H9 (cell line): ENCODE data around the gene VEGFC. TPM values are rescaled to one million over a fixed set of nuclear protein-coding genes. Genes with fewer than 3 reads are reported as not detected.
A peak's percentile ranks its signal among the peaks of the same experiment; 100 is the strongest.

Experiments used
- DNase-seq: peaks from one replicate; pipeline ENCODE4 v3.0.0-alpha.2; 2017
- H2AFZ ChIP-seq: one replicate; pipeline ENCODE4 v1.6.1; 2013; ENCODE audit warnings: mild to moderate bottlenecking, low read length, control low read depth, moderate library complexity
- H2AK5ac ChIP-seq: 2 replicates; pipeline ENCODE4 v1.6.1; 2013; ENCODE audit warnings: low read length, control low read depth, mixed read lengths; ENCODE audit not compliant: insufficient read length
- H2BK120ac ChIP-seq: one replicate; pipeline ENCODE4 v1.6.1; 2013; ENCODE audit warnings: low read depth, mild to moderate bottlenecking, low read length, control low read depth, inconsistent platforms; ENCODE audit not compliant: poor library complexity, severe bottlenecking
- H2BK12ac ChIP-seq: 2 replicates; pipeline ENCODE4 v1.6.1; 2013; ENCODE audit warnings: low read length, control low read depth, mixed read lengths, low read depth; ENCODE audit not compliant: insufficient read length
- H2BK15ac ChIP-seq: 2 replicates; pipeline ENCODE4 v1.6.1; 2013; ENCODE audit warnings: low read depth, low read length, control low read depth
- H2BK20ac ChIP-seq: one replicate; pipeline ENCODE4 v1.6.1; 2013; ENCODE audit warnings: low read depth, mild to moderate bottlenecking, low read length, control low read depth, inconsistent platforms; ENCODE audit not compliant: poor library complexity, severe bottlenecking
- H2BK5ac ChIP-seq: 2 replicates; pipeline ENCODE4 v1.6.1; 2013; ENCODE audit warnings: low read length, control low read depth, mixed read lengths; ENCODE audit not compliant: insufficient read length
- H3K14ac ChIP-seq: 2 replicates; pipeline ENCODE4 v1.6.1; 2013; ENCODE audit warnings: low read length, control low read depth; ENCODE audit not compliant: insufficient read depth
- H3K18ac ChIP-seq: 2 replicates; pipeline ENCODE4 v1.6.1; 2013; ENCODE audit warnings: low read depth, mild to moderate bottlenecking, mixed read lengths, low read length, control low read depth; ENCODE audit not compliant: insufficient read length
- H3K23ac ChIP-seq: 2 replicates; pipeline ENCODE4 v1.6.1; 2013; ENCODE audit warnings: low read length, control low read depth, mixed read lengths, low read depth; ENCODE audit not compliant: insufficient read length
- H3K23me2 ChIP-seq: 2 replicates; pipeline ENCODE4 v1.6.1; 2013; ENCODE audit warnings: low read depth, mild to moderate bottlenecking, mixed read lengths, low read length, control low read depth; ENCODE audit not compliant: insufficient read length, poor library complexity, severe bottlenecking
- H3K27ac ChIP-seq: 2 replicates; pipeline ENCODE4 v1.5.1; 2013; ENCODE audit warnings: low read length, control low read depth, mixed read lengths, low read depth; ENCODE audit not compliant: insufficient read length
- H3K27me3 ChIP-seq: 2 replicates; pipeline ENCODE4 v1.6.1; 2013; ENCODE audit warnings: low read length, control low read depth, inconsistent platforms; ENCODE audit not compliant: insufficient read depth
- H3K4ac ChIP-seq: 2 replicates; pipeline ENCODE4 v1.6.1; 2013; ENCODE audit warnings: low read depth, mild to moderate bottlenecking, control low read depth, inconsistent platforms, low read length, moderate library complexity
- H3K4me1 ChIP-seq: 2 replicates; pipeline ENCODE4 v1.6.1; 2013; ENCODE audit warnings: low read length, control low read depth, inconsistent platforms; ENCODE audit not compliant: insufficient read depth
- H3K4me2 ChIP-seq: 2 replicates; pipeline ENCODE4 v1.6.1; 2013; ENCODE audit warnings: low read length, control low read depth, mixed read lengths; ENCODE audit not compliant: insufficient read length, insufficient read depth
- H3K56ac ChIP-seq: 2 replicates; pipeline ENCODE4 v1.6.1; 2013; ENCODE audit warnings: low read depth, mild to moderate bottlenecking, mixed read lengths, low read length, control low read depth; ENCODE audit not compliant: insufficient read length
- H3K79me1 ChIP-seq: 2 replicates; pipeline ENCODE4 v1.6.1; 2013; ENCODE audit warnings: low read depth, mild to moderate bottlenecking, moderate library complexity, low read length, control low read depth, inconsistent platforms; ENCODE audit not compliant: insufficient read depth, poor library complexity, severe bottlenecking
- H3K79me2 ChIP-seq: 2 replicates; pipeline ENCODE4 v1.6.1; 2013; ENCODE audit warnings: low read length, control low read depth, inconsistent platforms; ENCODE audit not compliant: insufficient read depth
- H3K9ac ChIP-seq: 2 replicates; pipeline ENCODE4 v1.6.1; 2013; ENCODE audit warnings: low read length, control low read depth, mixed read lengths; ENCODE audit not compliant: insufficient read length; ENCODE audit errors: extremely low read depth
- H3K9me3 ChIP-seq: one replicate; pipeline ENCODE4 v1.6.1; 2013; ENCODE audit warnings: low read depth, low read length, inconsistent platforms; ENCODE audit not compliant: control insufficient read depth
- H3T11ph ChIP-seq: one replicate; pipeline ENCODE4 v1.6.1; 2013; ENCODE audit warnings: mild to moderate bottlenecking, low read length, control low read depth, inconsistent platforms
- H4K20me1 ChIP-seq: one replicate; pipeline ENCODE4 v1.6.1; 2013; ENCODE audit not compliant: control insufficient read depth, insufficient read length, insufficient read depth
- H4K5ac ChIP-seq: 2 replicates; pipeline ENCODE4 v1.6.1; 2013; ENCODE audit warnings: low read depth, mild to moderate bottlenecking, mixed read lengths, low read length, control low read depth; ENCODE audit not compliant: insufficient read length
- H4K8ac ChIP-seq: replicated peaks from 2 replicates; pipeline ENCODE4 v1.6.1; 2013; ENCODE audit warnings: low read length, control low read depth, mixed read lengths, low read depth; ENCODE audit not compliant: insufficient read length
- H4K91ac ChIP-seq: 2 replicates; pipeline ENCODE4 v1.6.1; 2013; ENCODE audit warnings: low read depth, mild to moderate bottlenecking, moderate library complexity, mixed read lengths, low read length, control low read depth; ENCODE audit not compliant: insufficient read length
- H3K27ac Mint-ChIP-seq, 3 experiments: 2 replicates in 2 of 3; 3 replicates in 1 of 3; pipeline ENCODE4 v1.8.0; 2020 to 2021; ENCODE audit warnings: mixed read lengths in 3 of 3, mild to moderate bottlenecking in 1 of 3, moderate library complexity in 1 of 3
- H3K27me3 Mint-ChIP-seq: 2 replicates; pipeline ENCODE4 v1.8.0; 2021; ENCODE audit warnings: low read depth, mild to moderate bottlenecking, moderate library complexity, mixed read lengths
- H3K36me3 Mint-ChIP-seq, 3 experiments: 2 replicates in 2 of 3; 3 replicates in 1 of 3; pipeline ENCODE4 v1.8.0; 2020 to 2021; ENCODE audit warnings: low read depth in 3 of 3, mixed read lengths in 3 of 3; ENCODE audit not compliant: insufficient read depth in 1 of 3
- H3K4me1 Mint-ChIP-seq, 2 experiments: 2 replicates each; pipeline ENCODE4 v1.8.0; 2020; ENCODE audit warnings: mixed read lengths in 2 of 2
- H3K4me3 Mint-ChIP-seq, 2 experiments: 2 replicates in 1 of 2; 3 replicates in 1 of 2; pipeline ENCODE4 v1.8.0; 2020 to 2021; ENCODE audit warnings: mild to moderate bottlenecking in 2 of 2, mixed read lengths in 2 of 2, moderate library complexity in 1 of 2
- H3K9me3 Mint-ChIP-seq, 2 experiments: 2 replicates in 1 of 2; 3 replicates in 1 of 2; pipeline ENCODE4 v1.8.0; 2020; ENCODE audit warnings: mild to moderate bottlenecking in 2 of 2, mixed read lengths in 2 of 2, moderate library complexity in 1 of 2
- WGBS: extraction: QIAGEN DNeasy Blood & Tissue Kit; methylation state at CpG from one replicate; pipeline ENCODE4 v1.1.7; 2013; ENCODE audit warnings: missing lambda C conversion rate, low lambda C conversion rate, mixed read lengths; ENCODE audit not compliant: insufficient read length; ENCODE audit errors: extremely low coverage; 5-methylcytosine and 5-hydroxymethylcytosine counted together
- total RNA-seq: library from RNA; stranded (reverse); gene quantifications from 2 replicates; pipeline ENCODE4 v1.2.1, GENCODE V29; 2021
- TF ChIP-seq, protein P1 (sequence below): fragments of 200-600 bp; sonication (generic); conservative IDR thresholded peaks from 3 replicates; pipeline ENCODE4 v1.8.0; 2021; ENCODE audit warnings: antibody characterized with exemption, mild to moderate bottlenecking

Gene VEGFC
- total RNA-seq, 1 experiment from 2014 or later, result 0.46 TPM

DNA sequence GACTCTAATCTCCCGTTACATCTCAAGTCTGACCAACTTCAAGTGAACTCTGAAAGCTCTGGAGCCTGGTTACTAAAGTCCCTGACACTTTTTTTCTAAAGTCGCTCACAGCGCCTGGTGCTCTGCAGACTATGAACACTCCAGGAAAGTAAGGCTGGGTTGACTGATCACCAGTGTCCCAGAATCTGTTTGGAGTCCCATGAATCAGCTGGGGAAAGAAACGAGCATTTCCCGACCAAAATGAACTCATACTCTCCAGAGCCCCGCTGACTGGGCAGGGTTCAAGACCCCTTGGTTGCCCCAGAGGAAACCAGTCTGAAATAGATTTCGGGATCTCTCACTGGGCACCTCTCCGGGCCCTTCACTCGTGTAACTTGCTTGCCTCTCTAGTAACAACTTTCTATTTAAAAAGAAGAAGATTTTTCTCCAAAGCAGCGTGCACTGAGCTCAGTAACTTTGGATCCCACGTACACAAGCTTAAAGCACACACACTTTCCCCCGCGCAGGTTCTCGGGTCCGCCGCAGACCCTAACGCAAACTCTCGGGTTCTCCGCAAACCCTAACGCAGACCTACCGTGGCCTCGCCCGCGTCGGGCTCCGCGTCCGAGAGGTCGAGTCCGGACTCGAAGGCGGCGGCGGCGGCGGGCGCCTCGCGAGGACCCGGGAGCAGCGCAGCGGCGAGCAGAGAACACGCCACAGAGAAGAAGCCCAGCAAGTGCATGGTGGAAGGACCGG lies 964 bp downstream of the VEGFC start:
- H3K36me3 Mint-ChIP-seq, result no peaks in the 10 kb centered on the region
- H3K23me2 ChIP-seq, result peaks cover 5% of the 10 kb centered on the region
- no peak overlapping the region for H3T11ph ChIP-seq
- H3K27me3 Mint-ChIP-seq, result peaks cover 41% of the 10 kb centered on the region
- H4K20me1 ChIP-seq, result no peaks in the 10 kb centered on the region
- H2AFZ ChIP-seq, result peak overlapping the region; percentile 45
- H2BK20ac ChIP-seq, result no peak overlapping the region
- H2BK5ac ChIP-seq, result no peak overlapping the region
- no peak overlapping the region for H2BK15ac ChIP-seq
- no peak overlapping the region for H4K8ac ChIP-seq
- no peak overlapping the region; a peak in 1 of 7 replicates for H3K27ac Mint-ChIP-seq
- no peak overlapping the region for H2BK12ac ChIP-seq
- no CpG with 5 or more reads among the region's 45 CpGs for WGBS
- peaks cover 8 to 11% of the 10 kb centered on the region in 2 experiments; a peak in 3 of 4 replicates for H3K4me1 Mint-ChIP-seq
- H3K9me3 ChIP-seq, result no peaks in the 10 kb centered on the region
- no peak overlapping the region for H3K27ac ChIP-seq
- H3K18ac ChIP-seq, result no peak overlapping the region
- no peak overlapping the region for H2BK120ac ChIP-seq
- no peaks in the 10 kb centered on the region for H3K79me2 ChIP-seq
- no peaks in the 10 kb centered on the region for H3K9me3 Mint-ChIP-seq
- H3K4me1 ChIP-seq, result no peaks in the 10 kb centered on the region
- H4K91ac ChIP-seq, result no peak overlapping the region
- no peaks in the 10 kb centered on the region for H3K79me1 ChIP-seq
- H3K14ac ChIP-seq, result peak overlapping the region; percentile 47; the same call in 1 of the 2 replicates
- H3K9ac ChIP-seq, result no peak overlapping the region
- no peak overlapping the region for H3K4ac ChIP-seq
- no peak overlapping the region for H3K56ac ChIP-seq
- DNase-seq, result peak; percentile 38
- TF ChIP-seq, protein P1, sequence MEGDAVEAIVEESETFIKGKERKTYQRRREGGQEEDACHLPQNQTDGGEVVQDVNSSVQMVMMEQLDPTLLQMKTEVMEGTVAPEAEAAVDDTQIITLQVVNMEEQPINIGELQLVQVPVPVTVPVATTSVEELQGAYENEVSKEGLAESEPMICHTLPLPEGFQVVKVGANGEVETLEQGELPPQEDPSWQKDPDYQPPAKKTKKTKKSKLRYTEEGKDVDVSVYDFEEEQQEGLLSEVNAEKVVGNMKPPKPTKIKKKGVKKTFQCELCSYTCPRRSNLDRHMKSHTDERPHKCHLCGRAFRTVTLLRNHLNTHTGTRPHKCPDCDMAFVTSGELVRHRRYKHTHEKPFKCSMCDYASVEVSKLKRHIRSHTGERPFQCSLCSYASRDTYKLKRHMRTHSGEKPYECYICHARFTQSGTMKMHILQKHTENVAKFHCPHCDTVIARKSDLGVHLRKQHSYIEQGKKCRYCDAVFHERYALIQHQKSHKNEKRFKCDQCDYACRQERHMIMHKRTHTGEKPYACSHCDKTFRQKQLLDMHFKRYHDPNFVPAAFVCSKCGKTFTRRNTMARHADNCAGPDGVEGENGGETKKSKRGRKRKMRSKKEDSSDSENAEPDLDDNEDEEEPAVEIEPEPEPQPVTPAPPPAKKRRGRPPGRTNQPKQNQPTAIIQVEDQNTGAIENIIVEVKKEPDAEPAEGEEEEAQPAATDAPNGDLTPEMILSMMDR, result no peak
- no peak overlapping the region for H4K5ac ChIP-seq
- peak overlapping the region; percentile 83 for H3K4me2 ChIP-seq
- H3K23ac ChIP-seq, result no peak overlapping the region
- H3K27me3 ChIP-seq, result peaks cover 2% of the 10 kb centered on the region; the same call in 1 of the 2 replicates
- H3K4me3 Mint-ChIP-seq, result peak overlapping the region; percentile 68 to 86
- no peak overlapping the region for H2AK5ac ChIP-seq
